Natural killer cell (primary cell): ENCODE measurements around the gene LMAN2L. TPM values are rescaled to one million over a fixed set of nuclear protein-coding genes. Genes with fewer than 3 reads are reported as not detected.

ENCODE experiments used
- ATAC-seq, 3 donors: fragments of 150-1000 bp in 2 of 3; fragments of 200-7000 bp in 1 of 3; cut with Tn5 transposase; 1 replicate in 1 of 3; 2 replicates in 2 of 3; pipeline ENCODE4 v1.10.0; 2021; ENCODE audit warnings: mild to moderate bottlenecking in 2 of 3, moderate library complexity in 2 of 3
- DNase-seq, 2 donors: peaks; one replicate each; pipeline versions ENCODE4 v3.0.0 to v3.0.0-alpha.2; 2013 to 2021; ENCODE audit warnings: mixed read lengths in 1 of 2
- H3K27ac ChIP-seq: one replicate; pipeline ENCODE4 v1.5.1; 2013; ENCODE audit warnings: mild to moderate bottlenecking, low read length
- H3K27me3 ChIP-seq: one replicate; pipeline ENCODE4 v1.6.1; 2013; ENCODE audit warnings: low read length; ENCODE audit not compliant: control insufficient read depth, insufficient read depth
- H3K36me3 ChIP-seq: one replicate; pipeline ENCODE4 v1.6.1; 2013; ENCODE audit warnings: low read length; ENCODE audit not compliant: control insufficient read depth, insufficient read depth
- H3K4me1 ChIP-seq: one replicate; pipeline ENCODE4 v1.6.1; 2013; ENCODE audit warnings: low read length; ENCODE audit not compliant: control insufficient read depth, insufficient read depth
- H3K4me3 ChIP-seq: one replicate; pipeline ENCODE4 v1.5.1; 2013; ENCODE audit warnings: low read length
- H3K9me3 ChIP-seq: one replicate; pipeline ENCODE4 v1.6.1; 2013; ENCODE audit warnings: low read length; ENCODE audit not compliant: control insufficient read depth, insufficient read depth
- H3K27ac Mint-ChIP-seq, 2 donors: one replicate each; pipeline ENCODE4 v1.8.0; 2022; ENCODE audit warnings: mild to moderate bottlenecking in 2 of 2, mixed read lengths in 2 of 2, moderate library complexity in 1 of 2
- H3K27me3 Mint-ChIP-seq, 2 donors: one replicate each; pipeline ENCODE4 v1.8.0; 2022; ENCODE audit warnings: low read depth in 2 of 2, mixed read lengths in 2 of 2
- H3K36me3 Mint-ChIP-seq: one replicate; pipeline ENCODE4 v1.8.0; 2022; ENCODE audit warnings: mixed read lengths
- H3K4me1 Mint-ChIP-seq, 2 donors: one replicate each; pipeline ENCODE4 v1.8.0; 2022; ENCODE audit warnings: mixed read lengths in 2 of 2
- H3K4me3 Mint-ChIP-seq: one replicate; pipeline ENCODE4 v1.8.0; 2022; ENCODE audit warnings: mild to moderate bottlenecking, moderate library complexity, mixed read lengths
- H3K9me3 Mint-ChIP-seq, 2 donors: one replicate each; pipeline ENCODE4 v1.8.0; 2022; ENCODE audit warnings: mixed read lengths in 2 of 2
- CTCF ChIP-seq: fragments of 200-600 bp; IDR thresholded peaks from one replicate; pipeline ENCODE4 v1.8.0; 2022; ENCODE audit warnings: antibody characterized with exemption
- WGBS: methylation state at CpG from one replicate; pipeline ENCODE4 v1.1.7; 2013; ENCODE audit warnings: missing lambda C conversion rate; ENCODE audit not compliant: insufficient coverage; 5-methylcytosine and 5-hydroxymethylcytosine counted together
- intact Hi-C: fragments of 100-400 bp; cut with micrococcal nuclease; formaldehyde crosslinking; loops from one replicate; pipeline ENCODE4 v1.14.2; 2022
- total RNA-seq, 4 donors: library from RNA; stranded (reverse); fragments of 120-200 nt in 1 of 4; gene quantifications; one replicate each; pipeline versions ENCODE4 v1.2.3 to v1.2.4, GENCODE V29; 2013 to 2022

LMAN2L gene
- total RNA-seq, 3 donors from 2014 or later (not counting 1 experiment from before 2014, with no cell fraction given) = 4.0 to 7.9 (median 5.9) TPM

- Mint-ChIP-seq H3K27ac (no peak overlapping the region), H3K4me1 (no peaks in the 10 kb centered on the region), H3K36me3 (peaks cover 14% of the 10 kb centered on the region), H3K9me3 (no peaks in the 10 kb centered on the region), H3K27me3 (no peaks in the 10 kb centered on the region), H3K4me3 (no peak overlapping the region)
- DNase-seq (no peak), ATAC-seq (no peak)
- WGBS = 93% methylated on average over 4 of the region's 5 CpGs
- Histone ChIP-seq H3K27ac (no peak overlapping the region), H3K4me3 (no peak overlapping the region), H3K9me3 (no peaks in the 10 kb centered on the region), H3K4me1 (no peaks in the 10 kb centered on the region), H3K36me3 (peaks cover 9% of the 10 kb centered on the region), H3K27me3 (no peaks in the 10 kb centered on the region)
- intact Hi-C loops = no loop called here
- TF ChIP-seq CTCF = no peak
Measured at GRCh38 chr2:96727431-96727830, 12.4 kb downstream of the LMAN2L start.

- DNase-seq (no peak), ATAC-seq (no peak)
- Mint-ChIP-seq H3K27me3 (no peaks in the 10 kb centered on the region), H3K36me3 (peaks cover 14% of the 10 kb centered on the region), H3K4me3 (no peak overlapping the region), H3K27ac (no peak overlapping the region), H3K4me1 (no peaks in the 10 kb centered on the region), H3K9me3 (no peaks in the 10 kb centered on the region)
- H3K36me3 ChIP-seq = peaks cover 9% of the 10 kb centered on the region
- intact Hi-C loops = no loop called here
- H3K4me1 ChIP-seq = no peaks in the 10 kb centered on the region
- 97% methylated on average over 3 of the region's 4 CpGs for WGBS
- no peaks in the 10 kb centered on the region for H3K27me3 ChIP-seq
- H3K27ac ChIP-seq = no peak overlapping the region
- H3K4me3 ChIP-seq = no peak overlapping the region
- H3K9me3 ChIP-seq = no peaks in the 10 kb centered on the region
- no peak for TF ChIP-seq CTCF
Measured at GRCh38 chr2:96726131-96726530, 13.7 kb downstream of the LMAN2L start.

- Histone ChIP-seq H3K27ac (no peak overlapping the region), H3K36me3 (peaks cover 7% of the 10 kb centered on the region), H3K9me3 (no peaks in the 10 kb centered on the region), H3K4me3 (no peak overlapping the region), H3K27me3 (no peaks in the 10 kb centered on the region), H3K4me1 (no peaks in the 10 kb centered on the region)
- H3K9me3 Mint-ChIP-seq = no peaks in the 10 kb centered on the region
- intact Hi-C loops = no loop called here
- H3K27ac Mint-ChIP-seq = no peak overlapping the region
- H3K4me1 Mint-ChIP-seq = no peaks in the 10 kb centered on the region
- H3K4me3 Mint-ChIP-seq = no peak overlapping the region
- no peaks in the 10 kb centered on the region for H3K27me3 Mint-ChIP-seq
- DNase-seq (no peak), ATAC-seq (no peak)
- no peak for TF ChIP-seq CTCF
- no peaks in the 10 kb centered on the region for H3K36me3 Mint-ChIP-seq
Measured at GRCh38 chr2:96716388-96716787, 23.5 kb downstream of the LMAN2L start.

- no peaks in the 10 kb centered on the region for H3K27me3 Mint-ChIP-seq
- no peaks in the 10 kb centered on the region for H3K27me3 ChIP-seq
- no peak for DNase-seq
- peaks cover 5% of the 10 kb centered on the region for H3K36me3 Mint-ChIP-seq
- H3K4me3 ChIP-seq = no peak overlapping the region
- WGBS = 83% methylated on average over 2 of the region's 5 CpGs
- H3K4me1 Mint-ChIP-seq = no peaks in the 10 kb centered on the region
- H3K4me1 ChIP-seq = no peaks in the 10 kb centered on the region
- peaks cover 14% of the 10 kb centered on the region for H3K36me3 ChIP-seq
- no peak overlapping the region for H3K4me3 Mint-ChIP-seq
- TF ChIP-seq CTCF = no peak
- ATAC-seq = no peak
- no peaks in the 10 kb centered on the region for H3K9me3 Mint-ChIP-seq
- no peak overlapping the region for H3K27ac Mint-ChIP-seq
- no peak overlapping the region for H3K27ac ChIP-seq
- intact Hi-C loops = no loop called here
- H3K9me3 ChIP-seq = no peaks in the 10 kb centered on the region
Measured at GRCh38 chr2:96715658-96716057, 24.2 kb downstream of the LMAN2L start.
